Large intestine (tissue), 3 donors: ENCODE measurements around the gene CUL7. TPM values are rescaled to one million over a fixed set of nuclear protein-coding genes. Genes with fewer than 3 reads are reported as not detected.
A peak's percentile ranks its signal among the peaks of the same experiment; 100 is the strongest.
"Not testable (repeated sequence)": the region's sequence is repeated elsewhere in the genome, so short reads cannot be mapped to it uniquely, and the experiment has no call there.

ENCODE experiments used
- DNase-seq, 2 donors: peaks; one replicate each; pipeline versions ENCODE4 v3.0.0 to v3.0.0-alpha.2; 2013
- H3K27ac ChIP-seq: one replicate; pipeline ENCODE4 v1.5.1; 2013; ENCODE audit warnings: low read length
- H3K27me3 ChIP-seq: 2 replicates; pipeline ENCODE4 v1.6.1; 2013; ENCODE audit warnings: low read length; ENCODE audit not compliant: control insufficient read depth, insufficient read depth
- H3K36me3 ChIP-seq: 2 replicates; pipeline ENCODE4 v1.6.1; 2013; ENCODE audit warnings: low read length; ENCODE audit not compliant: control insufficient read depth, insufficient read depth
- H3K4me1 ChIP-seq: one replicate; pipeline ENCODE4 v1.6.1; 2013; ENCODE audit warnings: low read length; ENCODE audit not compliant: control insufficient read depth, insufficient read depth
- H3K4me3 ChIP-seq: one replicate; pipeline ENCODE4 v1.5.1; 2013; ENCODE audit warnings: low read length
- H3K9me3 ChIP-seq: one replicate; pipeline ENCODE4 v1.6.1; 2013; ENCODE audit warnings: mild to moderate bottlenecking, low read depth, low read length, moderate library complexity; ENCODE audit not compliant: control insufficient read depth
- WGBS: methylation state at CpG from one replicate; pipeline ENCODE4 v1.1.5; 2013; ENCODE audit warnings: low lambda C conversion rate; ENCODE audit not compliant: insufficient coverage; 5-methylcytosine and 5-hydroxymethylcytosine counted together
- polyA plus RNA-seq: library from polyadenylated mRNA; unstranded; fragments of 120-200 nt; gene quantifications from one replicate; pipeline ENCODE4 v1.2.1, GENCODE V29; 2013

The CUL7 gene
- polyA plus RNA-seq, 1 donor: 40.7 TPM

GRCh38 chr6:43091020-43091419 is 37.4 kb upstream of the CUL7 start:
- no peak overlapping the region for H3K27ac ChIP-seq
- no peak for DNase-seq
- WGBS: 83% methylated on average over 1 of the region's 5 CpGs

GRCh38 chr6:43090559-43090956 is 36.9 kb upstream of the CUL7 start:
- DNase-seq: no peak
- Histone ChIP-seq H3K27me3 (no peaks in the 10 kb centered on the region), H3K36me3 (no peaks in the 10 kb centered on the region), H3K4me3 (no peak overlapping the region), H3K27ac (no peak overlapping the region), H3K4me1 (peaks cover 21% of the 10 kb centered on the region), H3K9me3 (no peaks in the 10 kb centered on the region)
- WGBS: no CpG with 5 or more reads among the region's 2 CpGs

More at GRCh38 chr6:43091020-43091419, 37.4 kb upstream of the CUL7 start:
- Histone ChIP-seq H3K4me1 (peaks cover 18% of the 10 kb centered on the region), H3K4me3 (no peak overlapping the region), H3K36me3 (no peaks in the 10 kb centered on the region), H3K9me3 (no peaks in the 10 kb centered on the region), H3K27me3 (no peaks in the 10 kb centered on the region)

GRCh38 chr6:43089874-43090558 is 36.4 kb upstream of the CUL7 start:
- Histone ChIP-seq H3K36me3 (no peaks in the 10 kb centered on the region), H3K27ac (peak overlapping the region; percentile 56), H3K4me3 (no peak overlapping the region), H3K4me1 (peaks cover 21% of the 10 kb centered on the region), H3K9me3 (no peaks in the 10 kb centered on the region), H3K27me3 (no peaks in the 10 kb centered on the region)
- WGBS: no CpG with 5 or more reads among the region's 8 CpGs
- DNase-seq: peak in 1 of 2 donors; percentile 46

- Histone ChIP-seq H3K9me3 (no peaks in the 10 kb centered on the region), H3K27me3 (no peaks in the 10 kb centered on the region), H3K27ac (peak overlapping the region; percentile 56), H3K36me3 (no peaks in the 10 kb centered on the region), H3K4me3 (no peak overlapping the region), H3K4me1 (peaks cover 21% of the 10 kb centered on the region)
- WGBS: no CpG with 5 or more reads among the region's 4 CpGs
- DNase-seq: no peak
Measured at GRCh38 chr6:43089467-43089866, 35.8 kb upstream of the CUL7 start.

GRCh38 chr6:43088654-43089056 is 35.0 kb upstream of the CUL7 start:
- Histone ChIP-seq H3K27me3 (no peaks in the 10 kb centered on the region), H3K36me3 (no peaks in the 10 kb centered on the region), H3K4me1 (peaks cover 21% of the 10 kb centered on the region), H3K9me3 (no peaks in the 10 kb centered on the region), H3K4me3 (no peak overlapping the region), H3K27ac (no peak overlapping the region)
- WGBS: no CpG with 5 or more reads among the region's 4 CpGs
- DNase-seq: no peak

GRCh38 chr6:43086022-43086658 is 32.5 kb upstream of the CUL7 start:
- Histone ChIP-seq H3K36me3 (no peaks in the 10 kb centered on the region), H3K27ac (no peak overlapping the region), H3K4me1 (peaks cover 24% of the 10 kb centered on the region), H3K4me3 (no peak overlapping the region), H3K9me3 (no peaks in the 10 kb centered on the region), H3K27me3 (no peaks in the 10 kb centered on the region)
- no peak for DNase-seq
- no CpG with 5 or more reads among the region's 8 CpGs for WGBS

GRCh38 chr6:43082806-43083655 is 29.4 kb upstream of the CUL7 start:
- no peak for DNase-seq
- no peaks in the 10 kb centered on the region for H3K36me3 ChIP-seq
- no peaks in the 10 kb centered on the region for H3K9me3 ChIP-seq
- H3K4me3 ChIP-seq: no peak overlapping the region
- no peaks in the 10 kb centered on the region for H3K27me3 ChIP-seq
- WGBS: no CpG with 5 or more reads among the region's 13 CpGs
- peak overlapping the region; percentile 17 for H3K27ac ChIP-seq
- H3K4me1 ChIP-seq: peaks cover 10% of the 10 kb centered on the region

- not testable (repeated sequence) for H3K4me3 ChIP-seq, DNase-seq, H3K36me3 ChIP-seq, H3K27me3 ChIP-seq, H3K9me3 ChIP-seq, H3K27ac ChIP-seq
- no CpG with 5 or more reads among the region's 9 CpGs for WGBS
- peaks cover 16% of the 10 kb centered on the region for H3K4me1 ChIP-seq
Measured at GRCh38 chr6:43081922-43082321, 28.3 kb upstream of the CUL7 start.

GRCh38 chr6:43081043-43081442 is 27.4 kb upstream of the CUL7 start:
- Histone ChIP-seq H3K27ac (no peak overlapping the region), H3K27me3 (no peaks in the 10 kb centered on the region), H3K4me3 (no peak overlapping the region), H3K4me1 (peaks cover 15% of the 10 kb centered on the region), H3K9me3 (peaks cover 4% of the 10 kb centered on the region), H3K36me3 (no peaks in the 10 kb centered on the region)
- DNase-seq: no peak
- WGBS: 93% methylated on average over 2 of the region's 4 CpGs

- no peaks in the 10 kb centered on the region for H3K27me3 ChIP-seq
- peaks cover 4% of the 10 kb centered on the region for H3K9me3 ChIP-seq
- no peak overlapping the region for H3K27ac ChIP-seq
- H3K4me3 ChIP-seq: no peak overlapping the region
- no CpG with 5 or more reads among the region's 2 CpGs for WGBS
- no peak for DNase-seq
- H3K4me1 ChIP-seq: peaks cover 24% of the 10 kb centered on the region
- peaks cover 12% of the 10 kb centered on the region for H3K36me3 ChIP-seq
Measured at GRCh38 chr6:43078691-43079090, 25.0 kb upstream of the CUL7 start.
